ENCODE data around the gene HDDC2. TPM values are rescaled to one million over a fixed set of nuclear protein-coding genes. Genes with fewer than 3 reads are reported as not detected.

The HDDC2 gene
- total RNA-seq, 1 donor, result 37.8 TPM

DNA sequence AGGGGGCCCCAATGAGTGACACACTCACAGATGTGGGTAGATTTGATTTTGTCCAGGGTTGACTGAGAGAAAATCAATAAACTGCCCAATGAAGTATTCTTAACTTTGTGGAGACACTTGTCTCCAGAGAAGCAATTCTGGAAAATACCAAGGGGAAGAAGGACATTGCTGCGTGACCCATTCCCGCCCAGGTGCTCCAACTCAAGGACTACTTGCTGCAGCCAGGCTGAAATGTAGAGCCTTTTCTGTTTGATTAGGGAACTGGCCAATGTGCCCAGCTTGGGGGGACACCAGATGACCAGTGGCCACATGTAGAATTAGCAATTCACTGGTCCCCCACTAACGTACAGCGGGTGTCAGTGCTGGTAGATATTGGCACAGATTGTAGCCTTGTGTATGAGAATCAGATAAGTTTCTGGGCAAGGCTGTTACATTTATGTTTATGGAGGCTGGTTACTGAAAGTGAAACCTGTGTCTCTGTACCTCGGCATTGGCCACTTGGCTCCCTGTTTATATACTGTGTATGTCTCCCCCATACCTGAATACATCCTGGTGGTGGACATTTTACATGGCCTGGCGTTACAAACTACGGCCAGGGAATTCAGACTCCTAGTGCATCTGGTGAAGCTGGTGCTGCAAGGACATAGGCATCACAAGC lies 32.3 kb downstream of the HDDC2 start:
- no peaks in the 10 kb centered on the region for H3K27me3 ChIP-seq (ENCODE audit: insufficient read depth, low read length)
- H3K4me1 ChIP-seq (ENCODE audit: insufficient read depth, low read length), result no peaks in the 10 kb centered on the region
- H3K9me3 ChIP-seq (ENCODE audit: low read depth, low read length), result no peaks in the 10 kb centered on the region
- H3K4me3 ChIP-seq (ENCODE audit: low read length), result no peak overlapping the region

DNA sequence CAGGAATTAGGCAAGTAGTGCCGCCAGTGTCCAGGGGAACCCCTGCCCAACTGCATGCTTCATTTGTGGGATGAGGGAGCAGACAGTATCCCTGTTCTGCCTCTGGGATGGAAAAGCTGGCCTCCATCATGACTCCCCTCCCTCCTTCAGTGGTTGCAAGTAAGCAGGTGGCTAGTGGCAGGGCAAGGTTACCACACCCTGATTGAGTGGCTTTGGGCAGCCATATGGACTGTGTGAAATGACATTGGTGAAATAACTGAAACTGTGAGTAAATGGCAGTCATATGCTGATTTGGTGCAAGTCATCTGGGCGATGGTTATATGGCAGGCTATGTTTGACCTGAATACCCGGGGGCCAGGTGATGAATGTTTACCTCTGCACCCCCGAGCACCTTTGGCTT lies 33.0 kb downstream of the HDDC2 start:
- Histone ChIP-seq H3K27me3 (ENCODE audit: insufficient read depth, low read length) (no peaks in the 10 kb centered on the region), H3K4me3 (ENCODE audit: low read length) (no peak overlapping the region), H3K4me1 (ENCODE audit: insufficient read depth, low read length) (no peaks in the 10 kb centered on the region), H3K9me3 (ENCODE audit: low read depth, low read length) (no peaks in the 10 kb centered on the region)

DNA sequence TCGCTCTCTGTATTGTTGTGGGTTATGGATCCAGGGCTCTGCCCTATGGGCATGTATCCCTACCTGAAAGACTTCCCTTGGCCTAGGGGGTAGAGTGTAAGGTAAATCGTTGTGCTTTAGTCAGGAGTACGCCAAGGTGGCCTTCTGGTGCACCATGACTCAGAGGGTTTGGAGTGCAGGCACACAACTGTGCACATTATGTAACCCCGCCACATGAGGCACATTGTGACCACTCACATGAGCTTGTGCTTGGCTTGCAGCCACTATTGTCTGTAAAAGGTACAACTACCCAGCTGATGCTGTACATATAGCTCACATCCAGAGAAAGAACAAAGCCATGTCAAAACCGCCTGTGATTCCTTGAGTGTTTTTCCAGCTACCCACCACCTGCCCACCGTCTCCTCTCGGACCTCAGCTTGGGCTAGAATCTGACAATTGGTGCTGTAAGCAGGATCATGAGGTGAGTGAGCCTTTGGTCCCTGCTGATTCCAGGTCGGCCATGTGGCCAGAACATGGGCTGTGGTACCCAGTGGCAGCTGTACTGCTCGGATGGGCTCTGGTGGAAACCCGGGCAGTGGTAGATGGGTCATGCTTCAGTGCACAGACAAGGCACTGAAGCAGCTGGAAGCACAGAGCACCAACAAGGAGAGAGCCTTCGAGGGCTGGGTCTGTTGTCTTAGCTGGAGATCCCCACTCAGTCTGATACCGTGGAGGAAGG lies 33.8 kb downstream of the HDDC2 start:
- Histone ChIP-seq H3K9me3 (ENCODE audit: low read depth, low read length) (no peaks in the 10 kb centered on the region), H3K27me3 (ENCODE audit: insufficient read depth, low read length) (no peaks in the 10 kb centered on the region), H3K4me3 (ENCODE audit: low read length) (no peak overlapping the region), H3K4me1 (ENCODE audit: insufficient read depth, low read length) (no peaks in the 10 kb centered on the region)

DNA sequence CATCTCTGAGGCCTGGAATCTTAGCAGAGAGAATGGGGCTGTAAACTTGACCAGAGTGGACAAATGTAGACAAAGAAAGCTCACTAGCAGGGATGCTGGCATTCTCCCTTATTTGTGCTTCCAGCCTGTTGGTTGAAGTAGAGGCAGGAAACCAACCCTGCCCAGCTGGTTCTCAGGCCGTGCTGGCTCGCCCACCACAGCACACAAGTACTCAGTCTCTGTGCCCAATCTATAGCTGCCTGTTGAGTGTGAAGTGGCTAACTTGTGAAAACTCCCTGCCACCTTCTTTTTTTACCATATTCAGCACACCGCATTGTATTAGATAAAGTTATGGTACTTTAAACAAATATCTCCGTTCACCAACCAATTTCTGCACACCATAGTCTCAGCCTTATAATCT lies 37.3 kb downstream of the HDDC2 start:
- no peak overlapping the region for H3K4me3 ChIP-seq (ENCODE audit: low read length)
- H3K9me3 ChIP-seq (ENCODE audit: low read depth, low read length), result peaks cover 9% of the 10 kb centered on the region
- H3K4me1 ChIP-seq (ENCODE audit: insufficient read depth, low read length), result no peaks in the 10 kb centered on the region
- no peaks in the 10 kb centered on the region for H3K27me3 ChIP-seq (ENCODE audit: insufficient read depth, low read length)

GRCh38 chr6:125262016-125263013 lies 39.5 kb downstream of the HDDC2 start:
- no peaks in the 10 kb centered on the region for H3K27me3 ChIP-seq (ENCODE audit: insufficient read depth, low read length)
- peaks cover 9% of the 10 kb centered on the region for H3K9me3 ChIP-seq (ENCODE audit: low read depth, low read length)
- H3K4me1 ChIP-seq (ENCODE audit: insufficient read depth, low read length), result no peaks in the 10 kb centered on the region
- no peak overlapping the region for H3K4me3 ChIP-seq (ENCODE audit: low read length)

- Histone ChIP-seq H3K4me3 (ENCODE audit: low read length) (no peak overlapping the region), H3K27me3 (ENCODE audit: insufficient read depth, low read length) (no peaks in the 10 kb centered on the region), H3K4me1 (ENCODE audit: insufficient read depth, low read length) (no peaks in the 10 kb centered on the region), H3K9me3 (ENCODE audit: low read depth, low read length) (peaks cover 9% of the 10 kb centered on the region)
Observed at GRCh38 chr6:125259354-125259736, 42.4 kb downstream of the HDDC2 start.

DNA sequence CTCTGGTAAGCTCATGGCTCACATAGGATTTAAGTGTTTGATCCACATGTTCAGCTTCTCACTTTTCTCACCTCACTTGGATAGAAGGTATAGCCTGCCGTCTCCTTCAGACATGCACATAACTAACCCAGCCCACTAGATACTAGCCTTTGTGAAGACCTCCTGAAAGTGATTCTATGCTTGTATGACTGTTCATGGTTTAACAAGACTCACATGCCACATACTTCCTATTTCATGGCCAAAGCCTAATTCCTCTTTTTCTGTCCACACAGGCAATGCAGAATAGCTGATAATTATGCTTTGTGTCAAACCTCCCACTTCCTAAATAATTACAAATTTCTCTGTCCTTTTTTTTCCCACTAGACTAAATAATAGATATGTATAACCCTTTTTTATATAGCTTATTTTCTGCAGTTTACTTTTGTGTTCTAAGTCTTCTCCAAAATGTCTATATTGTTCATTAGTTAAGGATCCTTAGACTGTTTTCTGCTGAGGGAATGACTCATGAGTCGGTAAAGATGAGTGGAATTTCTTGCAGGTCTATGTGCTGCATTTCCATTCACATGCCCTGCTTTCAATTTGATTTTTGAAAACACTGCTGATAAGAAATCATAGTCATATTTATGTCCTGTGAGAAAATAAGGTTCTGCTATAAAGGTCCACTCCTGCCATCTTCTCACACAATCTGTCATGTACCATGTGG lies 43.0 kb downstream of the HDDC2 start:
- Histone ChIP-seq H3K27me3 (ENCODE audit: insufficient read depth, low read length) (no peaks in the 10 kb centered on the region), H3K4me3 (ENCODE audit: low read length) (no peak overlapping the region), H3K4me1 (ENCODE audit: insufficient read depth, low read length) (no peaks in the 10 kb centered on the region), H3K9me3 (ENCODE audit: low read depth, low read length) (peaks cover 9% of the 10 kb centered on the region)

- Histone ChIP-seq H3K9me3 (ENCODE audit: low read depth, low read length) (peaks cover 8% of the 10 kb centered on the region), H3K4me1 (ENCODE audit: insufficient read depth, low read length) (no peaks in the 10 kb centered on the region), H3K27me3 (ENCODE audit: insufficient read depth, low read length) (no peaks in the 10 kb centered on the region), H3K4me3 (ENCODE audit: low read length) (no peak overlapping the region)
Observed at GRCh38 chr6:125257351-125257750, 44.4 kb downstream of the HDDC2 start.

GRCh38 chr6:125255201-125255600 lies 46.6 kb downstream of the HDDC2 start:
- Histone ChIP-seq H3K27me3 (ENCODE audit: insufficient read depth, low read length) (no peaks in the 10 kb centered on the region), H3K9me3 (ENCODE audit: low read depth, low read length) (no peaks in the 10 kb centered on the region), H3K4me3 (ENCODE audit: low read length) (no peak overlapping the region), H3K4me1 (ENCODE audit: insufficient read depth, low read length) (no peaks in the 10 kb centered on the region)

DNA sequence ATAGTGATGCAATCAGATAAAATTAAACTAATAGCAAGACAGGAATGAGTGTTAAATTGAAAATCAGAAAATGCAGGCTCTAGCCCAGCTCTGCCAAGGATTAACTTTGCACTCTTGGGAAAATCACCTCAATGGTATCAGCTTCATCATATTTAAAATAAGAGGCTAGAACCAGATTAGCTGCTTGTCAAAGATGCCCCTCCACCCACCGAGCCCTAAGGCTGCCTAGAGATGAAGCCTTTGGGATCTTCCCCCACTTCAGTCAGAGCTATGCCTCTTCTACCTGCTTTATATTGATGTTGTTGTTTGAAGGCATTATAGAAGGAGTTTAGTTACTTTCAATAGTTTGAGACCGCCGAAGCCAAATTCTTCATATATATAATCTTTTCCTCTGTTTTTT lies 47.4 kb downstream of the HDDC2 start:
- no peaks in the 10 kb centered on the region for H3K4me1 ChIP-seq (ENCODE audit: insufficient read depth, low read length)
- no peaks in the 10 kb centered on the region for H3K9me3 ChIP-seq (ENCODE audit: low read depth, low read length)
- no peaks in the 10 kb centered on the region for H3K27me3 ChIP-seq (ENCODE audit: insufficient read depth, low read length)
- H3K4me3 ChIP-seq (ENCODE audit: low read length), result no peak overlapping the region

GRCh38 chr6:125253881-125254280 lies 47.9 kb downstream of the HDDC2 start:
- Histone ChIP-seq H3K4me1 (ENCODE audit: insufficient read depth, low read length) (no peaks in the 10 kb centered on the region), H3K4me3 (ENCODE audit: low read length) (no peak overlapping the region), H3K27me3 (ENCODE audit: insufficient read depth, low read length) (no peaks in the 10 kb centered on the region), H3K9me3 (ENCODE audit: low read depth, low read length) (no peaks in the 10 kb centered on the region)

- Histone ChIP-seq H3K9me3 (ENCODE audit: low read depth, low read length) (no peaks in the 10 kb centered on the region), H3K4me3 (ENCODE audit: low read length) (no peak overlapping the region), H3K27me3 (ENCODE audit: insufficient read depth, low read length) (no peaks in the 10 kb centered on the region), H3K4me1 (ENCODE audit: insufficient read depth, low read length) (no peaks in the 10 kb centered on the region)
Observed at GRCh38 chr6:125252891-125253290, 48.9 kb downstream of the HDDC2 start.

- no peak overlapping the region for H3K4me3 ChIP-seq (ENCODE audit: low read length)
- no peaks in the 10 kb centered on the region for H3K9me3 ChIP-seq (ENCODE audit: low read depth, low read length)
- no peaks in the 10 kb centered on the region for H3K27me3 ChIP-seq (ENCODE audit: insufficient read depth, low read length)
- H3K4me1 ChIP-seq (ENCODE audit: insufficient read depth, low read length), result no peaks in the 10 kb centered on the region
Observed at GRCh38 chr6:125251516-125252220, 50.1 kb downstream of the HDDC2 start.

DNA sequence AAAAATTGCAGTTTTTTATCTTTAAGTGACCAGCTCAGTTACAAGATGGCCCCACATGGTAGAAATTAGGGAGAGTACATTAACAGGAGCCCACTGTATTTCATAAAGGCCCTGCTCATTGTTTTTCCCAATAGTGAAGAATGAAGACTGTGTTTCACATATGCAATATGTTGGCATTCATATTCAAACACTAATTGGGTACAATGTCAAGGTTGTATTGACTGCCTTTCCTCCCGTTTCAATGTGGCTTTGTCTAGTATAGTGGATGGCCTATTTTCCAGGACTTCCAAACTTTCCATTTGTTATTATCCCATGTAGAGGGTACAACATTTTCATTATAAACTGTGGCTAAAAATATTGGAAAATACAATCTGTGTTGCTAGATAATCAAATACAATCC lies 51.3 kb downstream of the HDDC2 start:
- Histone ChIP-seq H3K4me3 (ENCODE audit: low read length) (no peak overlapping the region), H3K4me1 (ENCODE audit: insufficient read depth, low read length) (no peaks in the 10 kb centered on the region), H3K27me3 (ENCODE audit: insufficient read depth, low read length) (no peaks in the 10 kb centered on the region), H3K9me3 (ENCODE audit: low read depth, low read length) (no peaks in the 10 kb centered on the region)

Data from mononuclear cell (primary cell).